HEK293T (cell line): Measurements from ENCODE around the gene LTB4R2.

Source experiments
- CTCF ChIA-PET: fragments of 350-600 bp; formaldehyde crosslinking; extraction: SDS; loops from one replicate; lab custom pipeline; 2021; ENCODE audit warnings: antibody characterized with exemption, inconsistent platforms; lab: Yijun Ruan, JAX
- POLR2A ChIA-PET: fragments of 350-600 bp; formaldehyde crosslinking; extraction: SDS; loops from one replicate; lab custom pipeline; 2020; ENCODE audit warnings: antibody characterized with exemption, inconsistent platforms; lab: Yijun Ruan, JAX
- DNase-seq: peaks from one replicate; pipeline ENCODE4 v3.0.0; 2012; ENCODE audit warnings: mixed read lengths; ENCODE audit errors: extremely low spot score
- ARNT ChIP-seq: fragments of 450-650 bp; IDR thresholded peaks from 2 replicates; pipeline ENCODE4 v1.6.1; 2017; ENCODE audit warnings: mild to moderate bottlenecking
- BHLHE40 ChIP-seq: fragments of 450-650 bp; IDR thresholded peaks from 2 replicates; pipeline ENCODE4 v1.6.1; 2016; ENCODE audit warnings: mild to moderate bottlenecking, moderate library complexity, borderline replicate concordance
- CTBP1 ChIP-seq: fragments of 450-650 bp; IDR thresholded peaks from 2 replicates; pipeline ENCODE4 v1.6.1; 2016; ENCODE audit warnings: borderline replicate concordance
- ELF4 ChIP-seq: fragments of 450-650 bp; IDR thresholded peaks from 2 replicates; pipeline ENCODE4 v1.6.1; 2017; ENCODE audit warnings: antibody characterized with exemption
- FOXA1 ChIP-seq: fragments of 450-650 bp; IDR thresholded peaks from 2 replicates; pipeline ENCODE4 v1.6.1; 2016; ENCODE audit warnings: mild to moderate bottlenecking
- FOXK2 ChIP-seq: fragments of 450-650 bp; IDR thresholded peaks from 2 replicates; pipeline ENCODE4 v1.6.1; 2016; ENCODE audit warnings: mild to moderate bottlenecking
- FOXM1 ChIP-seq: fragments of 450-650 bp; IDR thresholded peaks from 2 replicates; pipeline ENCODE4 v1.6.1; 2017; ENCODE audit warnings: mild to moderate bottlenecking, borderline replicate concordance
- HDGF ChIP-seq: fragments of 450-650 bp; IDR thresholded peaks from 2 replicates; pipeline ENCODE4 v1.6.1; 2017; ENCODE audit warnings: antibody characterized with exemption, borderline replicate concordance
- L3MBTL2 ChIP-seq: fragments of 450-650 bp; conservative IDR thresholded peaks from 2 replicates; pipeline ENCODE4 v1.6.1; 2016; ENCODE audit warnings: mild to moderate bottlenecking
- LEF1 ChIP-seq: fragments of 450-650 bp; IDR thresholded peaks from 2 replicates; pipeline ENCODE4 v1.6.1; 2017; ENCODE audit warnings: mild to moderate bottlenecking, borderline replicate concordance
- NFRKB ChIP-seq: fragments of 450-650 bp; IDR thresholded peaks from 2 replicates; pipeline ENCODE4 v1.6.1; 2016; ENCODE audit warnings: mild to moderate bottlenecking, moderate library complexity
- PKNOX1 ChIP-seq: fragments of 450-650 bp; IDR thresholded peaks from 2 replicates; pipeline ENCODE4 v1.6.1; 2016
- SP1 ChIP-seq: fragments of 450-650 bp; IDR thresholded peaks from 2 replicates; pipeline ENCODE4 v1.6.1; 2017
- SUZ12 ChIP-seq: fragments of 450-650 bp; IDR thresholded peaks from 2 replicates; pipeline ENCODE4 v1.6.1; 2016; ENCODE audit warnings: mild to moderate bottlenecking
- TARDBP ChIP-seq: fragments of 450-650 bp; IDR thresholded peaks from 2 replicates; pipeline ENCODE4 v1.6.1; 2016
- ZNF384 ChIP-seq: fragments of 450-650 bp; IDR thresholded peaks from 2 replicates; pipeline ENCODE4 v1.6.1; 2016

The LTB4R2 gene

GRCh38 chr14:24308342-24309124 lies 1.4 kb upstream of the LTB4R2 start:
- ChIA-PET CTCF (interaction anchor here (0.6 to 4.2 kb wide), 27 partner anchors 9 to 200 kb away, joined by 3 to 51 read pairs (median 5); partner anchors contain the start of genes DHRS1, IPO4, IRF9 and KHNYN), POLR2A (interaction anchor here (1.1 to 3.5 kb wide), 7 partner anchors 9 to 133 kb away, joined by 3 to 36 read pairs (median 12); partner anchors contain the start of genes CBLN3, DHRS1, KHNYN and MDP1)
- TF ChIP-seq NFRKB (no peak), L3MBTL2 (no peak), FOXA1 (no peak), SUZ12 (no peak), ELF4 (no peak), ARNT (no peak), HDGF (no peak), SP1 (no peak), PKNOX1 (no peak), CTBP1 (no peak), BHLHE40 (no peak), TARDBP (no peak), LEF1 (no peak), FOXK2 (no peak), FOXM1 (no peak), ZNF384 (no peak)
- DNase-seq = no peak

GRCh38 chr14:24310265-24310645 lies 315 bp downstream of the LTB4R2 start:
- ChIA-PET POLR2A (interaction anchor here (0.6 to 2.8 kb wide), 2 partner anchors 9 to 11 kb away, joined by 3 to 15 read pairs; partner anchors contain the start of genes DHRS1 and NOP9), CTCF (no interaction called here)
- no peak for DNase-seq
- TF ChIP-seq LEF1 (no peak), CTBP1 (no peak), ZNF384 (no peak), PKNOX1 (no peak), FOXM1 (no peak), TARDBP (no peak), ARNT (no peak), SP1 (no peak)

GRCh38 chr14:24310646-24311604 lies 985 bp downstream of the LTB4R2 start, which contains the start of gene LTB4R:
Gene LTB4R, plus strand, starts transcription at chr14:24311502. Its CDS starts 4,150 bp downstream, at chr14:24315652.
- no peak for TF ChIP-seq BHLHE40
- TF ChIP-seq FOXK2 = no peak
- TF ChIP-seq FOXA1 = no peak
- no peak for TF ChIP-seq TARDBP
- no peak for TF ChIP-seq NFRKB
- TF ChIP-seq LEF1 = no peak
- no peak for TF ChIP-seq ELF4
- no peak for TF ChIP-seq FOXM1
- TF ChIP-seq L3MBTL2 = no peak
- TF ChIP-seq CTBP1 = no peak
- TF ChIP-seq SUZ12 = no peak
- no peak for TF ChIP-seq HDGF
- no peak for TF ChIP-seq SP1
- no peak for TF ChIP-seq ARNT
- TF ChIP-seq ZNF384 = no peak
- no peak for TF ChIP-seq PKNOX1
- no peak for DNase-seq
- CTCF ChIA-PET = no interaction called here
- POLR2A ChIA-PET = interaction anchor here (1.0 kb wide), 1 partner anchor 68 kb away, joined by 3 read pairs; the partner anchor contains the start of gene TINF2

- no peak for TF ChIP-seq FOXM1
- no peak for TF ChIP-seq SUZ12
- no peak for TF ChIP-seq PKNOX1
- TF ChIP-seq ZNF384 = no peak
- TF ChIP-seq HDGF = no peak
- TF ChIP-seq ELF4 = no peak
- TF ChIP-seq L3MBTL2 = no peak
- TF ChIP-seq LEF1 = no peak
- TF ChIP-seq TARDBP = no peak
- TF ChIP-seq CTBP1 = no peak
- no peak for TF ChIP-seq SP1
- no peak for TF ChIP-seq FOXK2
- no peak for DNase-seq
- POLR2A ChIA-PET = interaction anchor here (1.0 kb wide), 1 partner anchor 69 kb away, joined by 3 read pairs; the partner anchor contains the start of gene TINF2
- CTCF ChIA-PET = no interaction called here
Measured at GRCh38 chr14:24311837-24312615, 2.1 kb downstream of the LTB4R2 start.
